GM18873 (cell line): ENCODE results near the gene CBR4.
"Not testable (repeated sequence)": the region's sequence is repeated elsewhere in the genome, so short reads cannot be mapped to it uniquely, and the experiment has no call there.

ENCODE experiments used
- ATAC-seq: cut with Tn5 transposase; IDR thresholded peaks from one replicate; pipeline ENCODE4 v1.9.1; 2021; ENCODE audit warnings: mild to moderate bottlenecking, moderate library complexity, moderate number of reproducible peaks; ENCODE audit not compliant: unreplicated experiment, low FRiP score

Gene CBR4

DNA sequence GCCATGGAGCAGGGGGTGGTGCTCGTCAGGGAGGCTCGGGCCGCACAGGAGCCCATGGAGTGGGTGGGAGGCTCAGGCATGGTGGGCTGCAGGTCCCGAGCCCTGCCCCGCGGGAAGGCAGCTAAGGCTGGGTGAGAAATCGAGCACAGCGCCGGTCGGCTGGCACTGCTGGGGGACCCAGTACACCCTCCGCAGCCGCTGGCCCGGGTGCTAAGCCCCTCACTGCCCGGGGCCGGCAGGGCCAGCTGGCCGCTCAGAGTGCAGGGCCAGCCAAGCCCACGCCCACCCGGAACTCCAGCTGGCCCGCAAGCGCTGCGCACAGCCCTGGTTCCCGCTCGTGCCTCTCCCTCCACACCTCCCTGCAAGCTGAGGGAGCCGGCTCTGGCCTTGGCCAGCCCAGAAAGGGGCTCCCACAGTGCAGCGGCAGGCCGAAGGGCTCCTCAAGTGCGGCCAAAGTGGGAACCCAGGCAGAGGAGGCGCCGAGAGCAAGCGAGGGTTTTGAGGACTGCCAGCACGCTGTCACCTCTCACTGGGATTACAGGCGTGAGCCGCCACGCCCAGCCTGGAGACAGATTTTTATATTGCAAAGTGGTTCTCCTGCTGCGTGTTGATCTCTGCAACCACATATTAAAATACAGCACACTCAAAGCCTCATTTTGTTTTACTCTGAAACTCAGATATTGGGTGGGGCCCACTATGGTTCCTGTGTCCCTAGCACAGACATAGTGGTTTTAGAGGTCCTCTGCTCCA, 26.0 kb upstream of the CBR4 start:
- ATAC-seq: not testable (repeated sequence)

DNA sequence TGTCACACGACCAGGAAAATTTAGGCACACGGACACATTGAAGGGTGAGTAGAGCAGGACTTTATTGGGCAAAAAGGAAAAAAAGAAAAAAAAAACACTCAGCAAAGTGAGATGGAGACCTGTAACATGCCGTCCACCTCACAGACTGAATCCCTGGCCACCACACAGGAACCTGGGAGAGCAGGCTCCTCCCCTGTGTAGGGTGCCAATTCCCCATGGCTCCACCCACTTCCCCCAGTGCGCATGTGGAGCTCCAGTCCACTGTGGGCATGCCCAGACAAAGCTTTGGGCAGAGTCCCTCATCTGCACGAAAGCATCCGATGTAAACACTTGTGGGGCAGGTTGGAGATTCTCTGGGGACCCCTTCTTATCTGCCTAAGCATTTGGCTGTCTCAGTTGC, 23.6 kb upstream of the CBR4 start:
- ATAC-seq: no peak

DNA sequence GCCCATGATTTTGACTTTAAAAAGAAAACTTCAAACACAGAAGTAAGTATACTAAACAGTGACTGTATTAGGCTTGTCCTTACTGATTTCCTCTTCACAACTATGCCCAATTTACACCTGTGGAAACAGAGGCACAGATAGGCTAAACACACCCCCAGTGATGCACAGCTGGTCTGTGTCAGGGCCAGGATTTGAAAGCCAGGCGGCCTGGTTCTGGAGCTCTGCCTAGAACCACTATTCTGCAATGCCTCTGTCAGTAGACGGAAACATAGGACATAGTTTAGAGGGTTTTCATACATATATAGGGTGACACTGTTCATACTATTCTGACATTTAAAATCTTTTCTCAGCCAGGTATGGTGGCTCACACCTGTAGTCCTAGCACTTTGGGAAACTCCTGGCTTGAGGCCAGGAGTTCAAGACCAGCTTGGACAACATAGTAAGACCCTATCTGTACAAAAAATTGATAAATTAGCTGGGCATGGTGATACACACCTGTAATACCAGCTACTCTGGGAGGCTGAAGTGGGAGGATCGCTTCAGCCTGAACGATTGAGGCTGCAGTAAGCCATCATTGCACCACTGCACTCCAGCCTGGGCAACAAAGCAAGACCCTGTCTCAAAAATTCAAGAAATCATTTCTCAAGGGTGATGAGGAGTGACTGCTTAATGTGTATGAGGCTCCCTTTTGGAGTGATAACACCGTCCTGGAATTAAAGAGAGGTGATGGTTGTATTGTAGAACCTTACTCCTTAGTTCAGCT, 23.0 kb upstream of the CBR4 start:
- no peak for ATAC-seq

DNA sequence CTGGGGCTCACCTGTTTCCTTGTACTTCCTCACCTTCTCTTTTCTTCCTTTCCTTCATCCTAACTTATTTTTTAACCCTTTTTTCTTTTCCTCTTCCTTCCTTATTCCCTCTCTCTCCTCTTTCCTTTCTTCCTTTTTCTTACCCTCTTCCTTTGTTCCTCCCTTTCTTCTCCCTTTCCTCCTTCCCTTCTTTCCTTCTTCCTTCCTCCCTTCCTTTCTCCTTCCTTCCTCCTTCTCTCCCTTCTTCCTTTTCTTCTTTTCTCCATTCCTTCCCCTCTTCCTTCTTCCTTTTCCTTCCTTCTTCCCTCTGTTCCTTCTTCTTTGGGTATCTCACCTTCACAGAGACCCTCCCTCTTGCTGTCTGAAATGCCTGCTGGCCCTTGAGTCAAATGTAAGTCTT, 22.1 kb upstream of the CBR4 start:
- no peak for ATAC-seq

DNA sequence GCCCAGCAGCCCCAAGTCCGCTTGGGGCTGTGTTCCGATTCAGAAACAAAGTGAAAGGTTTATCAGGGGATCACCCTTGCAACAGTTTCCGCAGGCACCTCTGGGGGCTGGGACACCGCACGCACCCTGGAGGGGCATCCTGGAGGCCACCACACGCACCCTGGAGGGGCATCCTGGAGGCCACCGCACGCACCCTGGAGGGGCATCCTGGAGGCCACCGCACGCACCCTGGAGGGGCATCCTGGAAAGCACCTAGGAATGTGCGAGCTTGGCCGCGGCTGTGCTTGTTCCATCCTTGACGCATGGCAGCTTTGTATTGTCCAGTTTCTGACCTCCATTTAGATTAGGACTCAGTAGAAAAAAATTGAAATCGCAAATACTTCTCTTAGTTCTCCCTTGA, 21.3 kb upstream of the CBR4 start:
- no peak for ATAC-seq

DNA sequence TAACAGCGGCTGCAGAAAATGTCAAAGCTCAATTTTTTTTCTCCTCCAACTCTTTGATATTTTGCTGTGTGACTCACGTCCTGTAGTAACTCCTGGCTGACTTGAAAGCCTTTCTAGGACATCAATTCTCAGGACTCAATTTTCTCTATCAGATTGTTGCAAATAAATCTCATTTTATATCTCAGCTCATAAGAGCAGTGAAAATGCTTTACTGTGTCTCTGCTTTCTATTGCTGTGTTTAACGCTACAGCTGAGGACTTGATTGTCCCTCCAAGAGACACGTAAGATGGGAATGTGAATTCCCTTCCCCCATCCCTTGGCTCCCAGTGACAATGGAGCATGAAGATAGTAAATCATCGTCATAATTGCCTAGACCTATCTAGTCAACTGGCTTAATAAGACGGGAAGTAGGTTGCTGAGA, 20.5 kb upstream of the CBR4 start:
- ATAC-seq: no peak

DNA sequence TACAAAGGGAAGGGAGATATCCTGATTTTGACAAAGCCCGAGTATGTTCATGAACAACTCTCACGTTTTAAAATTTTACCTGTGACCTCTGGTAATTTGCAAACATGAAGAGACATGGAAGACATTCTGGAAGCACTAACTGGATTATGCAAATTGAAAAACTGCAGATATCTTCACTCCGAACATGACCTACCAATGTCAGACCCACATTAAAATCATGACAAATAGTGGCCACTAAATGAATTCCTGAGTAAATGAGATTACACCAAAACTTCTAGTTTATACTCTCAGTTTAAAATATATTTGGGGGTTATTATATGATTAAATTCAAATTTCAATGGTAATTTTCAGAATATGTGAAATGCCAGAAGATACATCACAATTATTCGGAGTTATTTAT, 19.9 kb upstream of the CBR4 start:
- ATAC-seq: no peak

DNA sequence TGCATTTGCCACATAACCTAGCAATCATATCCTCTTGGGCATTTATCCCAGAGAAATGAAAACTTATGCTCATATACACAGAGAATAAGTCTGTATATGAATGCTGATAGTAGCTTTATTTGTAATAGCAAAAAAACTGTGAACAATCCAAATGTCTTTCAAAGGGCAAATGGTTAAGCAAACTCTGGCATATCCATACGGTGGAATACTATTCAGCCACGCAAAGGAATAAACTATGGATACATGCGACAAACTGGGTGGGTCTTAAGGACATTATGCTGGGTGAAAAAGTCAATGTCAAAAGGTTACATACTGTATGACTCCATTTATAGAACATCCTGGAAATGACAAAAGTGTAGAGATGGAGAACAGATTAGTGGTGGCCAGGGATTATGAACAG, 17.6 kb upstream of the CBR4 start:
- no peak for ATAC-seq

DNA sequence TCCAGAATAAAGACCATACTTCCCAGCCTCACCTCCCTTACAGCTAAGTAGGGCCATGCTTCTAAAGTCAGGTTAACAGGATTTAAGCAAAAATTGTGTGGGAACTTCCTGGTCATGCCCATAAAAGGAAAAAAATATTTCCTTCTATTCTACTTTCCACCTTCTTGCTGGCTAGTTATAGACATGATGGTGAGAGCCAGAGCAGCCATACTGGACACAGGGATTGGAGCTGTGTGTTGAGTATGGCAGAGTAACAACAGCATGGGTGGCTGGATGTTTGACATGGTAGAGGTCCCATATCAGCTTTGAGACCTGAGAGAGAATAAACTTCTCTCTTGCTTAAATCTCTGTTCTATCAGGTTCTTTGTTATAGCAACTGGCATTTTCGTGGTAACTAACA, 15.1 kb upstream of the CBR4 start:
- no peak for ATAC-seq

DNA sequence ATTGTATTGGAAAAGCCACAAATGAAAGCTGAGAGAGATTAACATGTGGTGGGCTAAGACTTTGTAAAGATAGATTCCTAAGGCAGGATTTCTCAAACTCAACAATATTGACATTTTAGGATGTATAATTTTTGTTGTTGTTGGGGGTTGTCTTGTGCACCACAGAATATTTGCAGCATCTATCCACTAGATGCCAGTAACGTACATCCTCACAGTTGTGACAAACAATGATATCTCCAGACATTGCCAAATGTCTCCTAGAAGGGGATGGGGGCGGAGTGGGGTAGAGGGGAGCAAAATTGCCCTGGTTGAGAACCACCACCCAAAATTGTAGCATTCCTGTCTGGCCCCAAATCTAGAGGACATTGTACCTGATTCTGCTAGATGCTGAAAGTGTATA, 14.7 kb upstream of the CBR4 start:
- ATAC-seq: peak; percentile 76

DNA sequence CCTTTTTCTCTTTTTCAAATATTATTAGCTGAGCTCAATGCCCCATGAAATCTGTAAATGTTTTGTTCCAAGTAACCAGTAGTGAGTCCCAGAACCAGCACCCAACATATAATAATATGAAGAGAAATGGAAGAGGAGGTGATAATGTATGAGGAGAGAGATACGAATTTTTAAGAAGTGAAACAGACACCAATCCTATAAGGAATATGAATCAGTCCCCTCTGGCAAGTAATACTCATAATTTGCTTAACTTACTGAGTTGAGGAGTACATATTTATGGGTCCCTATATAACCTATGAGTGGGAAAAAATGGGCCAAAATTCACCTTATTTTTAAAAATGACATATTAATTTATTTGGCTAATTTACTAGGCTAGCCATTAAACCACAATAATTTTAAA, 8.4 kb upstream of the CBR4 start:
- ATAC-seq: no peak

DNA sequence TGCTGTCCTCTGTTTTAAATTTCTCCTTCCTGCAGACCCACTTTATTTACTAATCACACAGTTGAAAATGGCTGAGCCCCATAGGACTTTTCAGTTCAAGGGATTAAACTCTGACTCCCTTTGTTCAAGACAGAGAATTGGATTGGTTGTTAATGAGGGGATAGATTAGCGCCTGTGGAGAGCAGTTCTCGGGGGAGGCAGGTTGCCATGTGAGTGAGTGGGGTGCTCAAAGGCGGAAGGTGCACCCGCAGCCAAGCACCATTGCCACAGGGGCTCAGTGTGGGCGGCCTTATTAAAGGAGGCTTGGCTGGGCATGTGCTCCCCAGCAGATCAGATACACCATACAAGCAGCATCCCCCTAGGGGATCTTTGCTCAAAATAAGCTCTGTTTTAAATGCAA, 7.9 kb upstream of the CBR4 start:
- ATAC-seq: no peak

DNA sequence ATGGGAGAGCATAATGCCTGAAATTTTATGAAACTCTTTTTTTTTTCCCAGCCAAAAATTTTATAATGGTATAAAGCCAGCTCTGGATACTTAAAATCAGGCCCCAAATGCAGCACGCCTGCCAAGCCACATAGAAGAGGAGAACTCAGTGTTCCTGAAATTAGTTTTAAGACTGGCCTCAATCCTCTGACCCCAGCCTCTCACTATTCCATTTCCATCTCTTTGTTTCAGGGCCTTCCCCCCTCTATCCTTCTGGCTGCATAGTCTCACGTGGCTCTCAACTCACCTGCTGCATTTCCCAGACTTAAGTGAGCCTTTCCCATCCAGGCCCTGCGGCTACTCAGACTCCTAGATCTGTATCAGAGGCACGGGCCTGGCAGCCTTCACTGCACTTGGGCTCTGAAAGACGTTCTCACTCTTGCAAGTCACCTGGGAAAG, 5.2 kb upstream of the CBR4 start:
- no peak for ATAC-seq

DNA sequence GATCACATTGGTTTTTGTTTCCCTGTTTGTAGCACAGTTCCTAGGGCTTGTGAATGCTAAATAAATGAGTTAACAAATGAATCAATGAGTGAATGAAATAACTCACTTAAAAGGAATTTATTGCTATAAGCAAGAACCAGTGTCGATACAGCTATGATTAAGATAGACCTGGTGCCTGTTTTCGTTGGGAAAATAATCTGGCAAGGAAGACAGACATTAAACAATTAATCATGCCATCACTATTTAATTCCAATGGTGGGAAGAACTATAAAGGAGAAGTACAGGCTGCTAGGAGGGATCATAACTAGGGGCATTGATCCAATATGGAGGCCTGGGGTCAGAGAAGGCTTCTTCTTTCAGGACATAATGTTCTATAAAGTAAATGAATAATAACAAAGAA, 4.5 kb upstream of the CBR4 start:
- ATAC-seq: no peak

DNA sequence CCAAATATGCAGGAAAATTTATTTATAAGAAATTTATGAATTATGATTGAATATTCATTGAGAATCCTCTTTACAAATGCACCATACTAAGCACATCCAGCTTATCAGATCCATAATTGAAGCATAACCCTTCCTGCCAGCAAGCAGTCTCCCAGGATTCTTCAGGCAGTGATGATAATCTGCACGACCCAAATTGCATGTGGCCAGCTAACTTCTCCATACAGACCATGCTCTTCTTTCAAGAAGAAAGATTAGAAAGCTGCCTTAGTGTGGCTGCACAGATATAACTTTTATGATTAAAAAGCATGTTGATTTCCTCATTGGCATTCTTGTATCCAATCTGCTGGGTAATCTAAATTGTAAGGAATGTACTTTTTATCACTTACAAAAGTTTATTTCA, 3.3 kb upstream of the CBR4 start:
- no peak for ATAC-seq

DNA sequence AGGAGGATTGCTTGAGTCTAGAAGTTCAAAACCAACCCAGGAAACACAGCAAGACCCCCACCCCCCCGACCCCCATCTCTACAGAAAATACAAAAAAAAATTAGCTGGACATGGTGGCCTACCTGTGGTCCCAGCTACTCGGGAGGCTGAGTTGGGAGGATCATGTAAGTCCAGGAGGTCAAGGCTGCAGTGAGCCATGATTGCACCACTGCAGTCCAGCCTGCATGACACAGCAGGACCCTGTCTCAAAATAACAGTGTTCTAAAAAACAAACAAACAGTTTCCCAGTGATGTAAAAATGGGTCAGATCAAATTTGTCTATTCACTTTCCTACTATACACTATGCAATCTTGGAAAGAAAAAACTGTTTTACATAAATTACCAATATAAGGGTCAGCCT, 2.0 kb upstream of the CBR4 start:
- ATAC-seq: no peak

DNA sequence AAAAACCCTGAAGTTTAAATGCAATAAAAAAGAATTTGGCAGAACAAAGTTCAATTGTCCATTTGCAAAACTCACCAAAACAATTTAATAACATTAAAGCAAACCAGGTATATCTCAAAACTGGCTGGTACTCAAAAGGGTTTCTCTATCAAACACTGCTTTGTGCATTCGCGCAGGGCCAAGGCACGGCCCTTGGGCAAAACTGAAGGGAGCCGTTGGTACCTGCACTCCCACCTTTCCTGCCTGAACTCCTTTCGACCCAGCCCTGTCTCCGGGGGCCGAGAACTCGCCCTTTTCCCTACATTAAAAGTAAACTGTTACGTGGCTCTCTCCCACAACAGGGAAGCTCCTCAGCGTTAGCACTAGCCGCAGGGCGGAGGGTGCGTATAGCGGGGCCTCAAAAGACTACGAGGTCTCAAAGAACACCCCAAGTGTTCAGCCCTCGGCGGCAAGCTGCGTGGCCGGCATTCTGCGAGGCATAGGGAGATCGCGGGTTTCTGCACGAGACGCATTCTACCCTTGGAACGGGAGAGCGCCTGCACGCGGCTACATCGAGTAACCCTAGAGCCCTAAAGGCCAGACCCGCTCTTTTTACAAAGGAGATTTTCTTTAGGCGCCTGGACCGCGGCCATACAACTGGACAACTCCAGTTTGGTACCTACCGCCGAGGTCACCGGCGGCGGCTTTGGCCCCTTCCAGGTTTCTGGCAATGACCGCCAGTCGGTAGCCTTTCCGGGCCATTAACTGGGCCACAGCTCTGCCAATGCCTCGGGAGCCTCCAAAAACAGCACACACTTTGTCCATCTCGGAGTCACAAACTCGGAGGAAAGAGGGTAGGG, 550 bp downstream of the CBR4 start:
- peak; percentile 19 for ATAC-seq

DNA sequence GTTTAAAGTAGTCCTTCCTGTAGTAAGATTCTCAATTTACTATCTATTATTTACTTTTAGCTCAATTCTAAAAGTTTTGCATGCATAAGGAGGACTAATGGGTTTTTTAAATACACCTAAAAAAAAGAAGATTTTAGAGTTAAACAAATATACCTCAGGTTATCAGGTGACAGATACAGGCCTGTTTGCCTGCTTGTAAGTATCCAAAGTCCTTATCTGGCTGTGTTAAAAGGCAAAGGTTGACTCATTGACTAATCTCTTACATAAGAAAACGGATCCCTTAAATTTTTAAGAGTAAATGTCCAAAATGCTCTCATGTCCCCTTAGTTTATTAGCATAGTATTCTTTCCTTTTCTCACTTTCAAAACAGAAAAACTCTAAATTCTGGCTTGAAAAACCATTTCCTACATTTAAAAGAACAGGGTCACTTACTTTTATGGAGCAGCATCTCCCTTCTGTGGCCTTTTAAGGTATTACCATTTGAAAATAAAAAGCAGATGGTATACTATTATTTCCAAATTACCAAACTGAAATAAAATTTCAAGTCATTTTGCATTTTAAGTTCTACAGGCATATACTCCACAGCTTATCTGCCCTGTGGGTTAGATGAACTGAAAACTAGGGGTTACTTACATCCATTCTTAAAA, 4.5 kb downstream of the CBR4 start:
- ATAC-seq: no peak

DNA sequence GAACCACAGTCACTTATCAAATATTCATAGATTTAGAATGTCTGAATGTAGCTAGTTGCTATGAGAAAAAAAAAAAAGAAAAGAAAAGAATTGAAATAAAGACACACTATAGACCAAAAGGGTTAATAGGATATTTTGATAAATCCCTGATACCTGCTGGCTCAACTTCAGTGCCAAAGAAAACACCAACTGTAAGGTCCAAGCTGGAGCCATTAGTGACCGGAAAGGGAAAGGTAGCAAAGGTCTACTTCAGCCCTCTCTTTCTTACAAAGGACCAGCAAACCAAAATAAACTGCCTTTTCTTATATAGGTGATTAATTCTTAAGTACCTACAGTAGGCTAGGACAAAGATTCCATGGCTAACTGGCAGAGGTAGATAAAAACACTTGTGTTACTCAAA, 9.7 kb downstream of the CBR4 start:
- ATAC-seq: no peak

DNA sequence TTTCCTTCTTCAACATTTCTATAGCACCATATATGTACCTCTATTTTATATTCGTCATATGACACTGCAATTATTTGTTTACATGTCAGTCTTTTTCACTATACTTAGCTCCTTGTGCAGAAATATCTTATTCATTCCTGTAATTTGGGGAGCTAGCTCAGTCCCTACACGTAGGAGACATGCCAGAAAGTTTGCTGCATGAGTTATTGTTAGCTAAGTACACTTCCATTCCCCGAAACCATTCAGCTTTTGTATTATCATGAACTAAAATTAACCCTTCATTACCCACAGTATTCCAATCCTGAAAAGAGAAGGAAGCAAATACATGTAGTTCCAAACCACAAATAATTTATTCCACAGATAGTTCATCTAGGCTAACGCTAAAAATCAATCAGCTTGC, 10.2 kb downstream of the CBR4 start:
- ATAC-seq: no peak

DNA sequence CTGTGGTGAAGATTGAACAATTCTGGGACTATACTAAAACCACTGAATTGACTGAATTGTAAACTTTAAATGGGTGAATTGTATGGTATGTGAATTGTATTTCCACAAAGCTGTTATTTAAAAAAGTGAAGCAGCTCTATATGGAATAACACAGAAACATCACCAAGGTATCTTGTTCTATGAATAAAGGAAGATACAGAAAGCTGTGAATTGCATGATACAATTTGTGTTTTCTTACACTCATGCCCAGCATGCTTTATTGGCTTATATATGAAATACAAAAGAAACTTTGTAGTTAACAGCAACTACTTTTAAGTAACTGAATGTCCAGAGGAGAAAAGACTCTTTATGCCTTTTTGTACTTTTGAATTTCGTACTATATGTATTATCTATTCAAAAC, 11.5 kb downstream of the CBR4 start:
- ATAC-seq: no peak
